Measurements from ENCODE around the gene MASP2.

MASP2 gene

GRCh38 chr1:10987840-10988417, 59.1 kb downstream of the MASP2 start:
- DNase-seq: no peak

GRCh38 chr1:10986525-10986890, 60.5 kb downstream of the MASP2 start:
- no peak for DNase-seq

GRCh38 chr1:10980841-10981727, 66.0 kb downstream of the MASP2 start:
- no peak for DNase-seq

- peak; percentile 72 for DNase-seq
These were observed 66.9 kb downstream of the MASP2 start for GRCh38 chr1:10980094-10980577.

GRCh38 chr1:10979483-10979920, 67.5 kb downstream of the MASP2 start:
- peak; percentile 81 for DNase-seq

GRCh38 chr1:10978719-10979118, 68.3 kb downstream of the MASP2 start:
- no peak for DNase-seq
